HG03280 (cell line): ENCODE results near the gene STAMBPL1.

Experiments used
- ATAC-seq: cut with Tn5 transposase; IDR thresholded peaks from one replicate; pipeline ENCODE4 v1.9.1; 2021; ENCODE audit warnings: mild to moderate bottlenecking, moderate library complexity; ENCODE audit not compliant: unreplicated experiment

STAMBPL1 gene

GRCh38 chr10:88946965-88947590 is 67.0 kb downstream of the STAMBPL1 start:
- no peak for ATAC-seq

GRCh38 chr10:88949051-88949450 is 69.0 kb downstream of the STAMBPL1 start:
- no peak for ATAC-seq

- ATAC-seq: no peak
Observed at GRCh38 chr10:88949912-88950837, 70.1 kb downstream of the STAMBPL1 start.

- ATAC-seq: no peak
Observed at GRCh38 chr10:88952647-88953111, 72.6 kb downstream of the STAMBPL1 start, which contains the start of gene ACTA2. Gene ACTA2 (minus strand): TSS chr10:88952773. CDS start chr10:88948930, 3,843 bp downstream.

- ATAC-seq: no peak
Observed at GRCh38 chr10:88953662-88954061, 73.6 kb downstream of the STAMBPL1 start.

GRCh38 chr10:88954458-88955083 is 74.5 kb downstream of the STAMBPL1 start:
- no peak for ATAC-seq

- ATAC-seq: no peak
Observed at GRCh38 chr10:88957381-88957780, 77.3 kb downstream of the STAMBPL1 start.

GRCh38 chr10:88958721-88959120 is 78.7 kb downstream of the STAMBPL1 start:
- no peak for ATAC-seq

- ATAC-seq: no peak
Observed at GRCh38 chr10:88960802-88961201, 80.8 kb downstream of the STAMBPL1 start.

GRCh38 chr10:88961266-88961665 is 81.2 kb downstream of the STAMBPL1 start:
- ATAC-seq: no peak

GRCh38 chr10:88962336-88962735 is 82.3 kb downstream of the STAMBPL1 start:
- ATAC-seq: no peak

- ATAC-seq: no peak
Observed at GRCh38 chr10:88963318-88963717, 83.3 kb downstream of the STAMBPL1 start.

- no peak for ATAC-seq
Observed at GRCh38 chr10:88964360-88964759, 84.3 kb downstream of the STAMBPL1 start.

GRCh38 chr10:88964869-88965415 is 84.9 kb downstream of the STAMBPL1 start:
- ATAC-seq: no peak

- ATAC-seq: no peak
Observed at GRCh38 chr10:88966797-88967196, 86.8 kb downstream of the STAMBPL1 start.

GRCh38 chr10:88968391-88968790 is 88.3 kb downstream of the STAMBPL1 start:
- ATAC-seq: no peak

- no peak for ATAC-seq
Observed at GRCh38 chr10:88971221-88972061, 91.4 kb downstream of the STAMBPL1 start.
